Upper lobe of right lung (tissue), 1 donor: Measurements from ENCODE around the gene RNF212B. TPM values are rescaled to one million over a fixed set of nuclear protein-coding genes. Genes with fewer than 3 reads are reported as not detected.

Experiments used
- ATAC-seq: fragments of 200-7000 bp; cut with Tn5 transposase; one replicate; pipeline ENCODE4 v1.9.1; 2020; ENCODE audit warnings: mild to moderate bottlenecking, moderate library complexity
- DNase-seq: peaks from one replicate; pipeline ENCODE4 v3.0.0-alpha.2; 2020
- H3K27ac ChIP-seq: fragments of 200-600 bp; one replicate; pipeline ENCODE4 v1.8.0; 2022
- H3K27me3 ChIP-seq: fragments of 200-600 bp; one replicate; pipeline ENCODE4 v1.8.0; 2022; ENCODE audit warnings: mild to moderate bottlenecking
- H3K36me3 ChIP-seq: fragments of 200-600 bp; one replicate; pipeline ENCODE4 v1.8.0; 2022
- H3K4me1 ChIP-seq: fragments of 200-600 bp; one replicate; pipeline ENCODE4 v1.8.0; 2022
- H3K4me3 ChIP-seq: fragments of 200-600 bp; one replicate; pipeline ENCODE4 v1.8.0; 2022; ENCODE audit warnings: mild to moderate bottlenecking
- H3K9me3 ChIP-seq: fragments of 200-600 bp; one replicate; pipeline ENCODE4 v1.8.0; 2022
- intact Hi-C: fragments of 100-400 bp; cut with DNase I; formaldehyde crosslinking; loops from one replicate; pipeline ENCODE4 v1.11.0; 2022
- total RNA-seq: library from RNA; stranded (reverse); fragmentation: NEBNext Ultra II Directional; extraction: Animal tissue kit (Norgen Biotek cat#: 25700); gene quantifications from one replicate; pipeline ENCODE4 v1.2.1, GENCODE V29; 2021
- TF ChIP-seq, protein P1 (sequence below): fragments of 200-600 bp; IDR thresholded peaks from one replicate; pipeline ENCODE4 v1.8.0; 2022; ENCODE audit warnings: antibody characterized with exemption
- donor health status: DM: no; HTN: yes; CAD: no; lungs with severe emphysema.

RNF212B gene
- total RNA-seq, 1 donor from 2014 or later: not detected

DNA sequence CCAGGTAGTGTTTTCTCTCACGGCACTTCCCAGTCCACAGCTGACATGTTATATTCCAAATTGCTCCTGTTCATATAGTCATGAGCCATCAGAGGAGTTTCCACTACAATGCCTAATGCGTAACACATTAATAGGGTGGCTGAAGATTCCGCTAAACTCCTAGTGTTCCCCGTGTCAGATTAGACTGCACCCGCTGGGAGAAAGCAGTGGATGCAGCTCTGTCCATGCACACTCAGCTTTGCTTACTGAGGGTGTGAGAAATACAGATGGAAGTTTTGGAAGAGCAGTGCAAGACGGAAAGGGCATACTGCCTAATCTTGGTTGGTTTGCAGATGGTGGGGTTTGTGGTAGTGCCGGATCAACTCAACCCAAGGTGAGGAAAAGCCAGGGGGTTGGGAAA lies 59.4 kb downstream of the RNF212B start:
- intact Hi-C loops: no loop called here
- H3K27ac ChIP-seq: no peak overlapping the region
- no peak for DNase-seq
- TF ChIP-seq, protein P1, sequence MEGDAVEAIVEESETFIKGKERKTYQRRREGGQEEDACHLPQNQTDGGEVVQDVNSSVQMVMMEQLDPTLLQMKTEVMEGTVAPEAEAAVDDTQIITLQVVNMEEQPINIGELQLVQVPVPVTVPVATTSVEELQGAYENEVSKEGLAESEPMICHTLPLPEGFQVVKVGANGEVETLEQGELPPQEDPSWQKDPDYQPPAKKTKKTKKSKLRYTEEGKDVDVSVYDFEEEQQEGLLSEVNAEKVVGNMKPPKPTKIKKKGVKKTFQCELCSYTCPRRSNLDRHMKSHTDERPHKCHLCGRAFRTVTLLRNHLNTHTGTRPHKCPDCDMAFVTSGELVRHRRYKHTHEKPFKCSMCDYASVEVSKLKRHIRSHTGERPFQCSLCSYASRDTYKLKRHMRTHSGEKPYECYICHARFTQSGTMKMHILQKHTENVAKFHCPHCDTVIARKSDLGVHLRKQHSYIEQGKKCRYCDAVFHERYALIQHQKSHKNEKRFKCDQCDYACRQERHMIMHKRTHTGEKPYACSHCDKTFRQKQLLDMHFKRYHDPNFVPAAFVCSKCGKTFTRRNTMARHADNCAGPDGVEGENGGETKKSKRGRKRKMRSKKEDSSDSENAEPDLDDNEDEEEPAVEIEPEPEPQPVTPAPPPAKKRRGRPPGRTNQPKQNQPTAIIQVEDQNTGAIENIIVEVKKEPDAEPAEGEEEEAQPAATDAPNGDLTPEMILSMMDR: no peak
- H3K9me3 ChIP-seq: no peaks in the 10 kb centered on the region
- no peak for ATAC-seq
- H3K27me3 ChIP-seq: no peaks in the 10 kb centered on the region
- H3K4me1 ChIP-seq: peaks cover 21% of the 10 kb centered on the region
- peaks cover 18% of the 10 kb centered on the region for H3K36me3 ChIP-seq
- H3K4me3 ChIP-seq: no peak overlapping the region

DNA sequence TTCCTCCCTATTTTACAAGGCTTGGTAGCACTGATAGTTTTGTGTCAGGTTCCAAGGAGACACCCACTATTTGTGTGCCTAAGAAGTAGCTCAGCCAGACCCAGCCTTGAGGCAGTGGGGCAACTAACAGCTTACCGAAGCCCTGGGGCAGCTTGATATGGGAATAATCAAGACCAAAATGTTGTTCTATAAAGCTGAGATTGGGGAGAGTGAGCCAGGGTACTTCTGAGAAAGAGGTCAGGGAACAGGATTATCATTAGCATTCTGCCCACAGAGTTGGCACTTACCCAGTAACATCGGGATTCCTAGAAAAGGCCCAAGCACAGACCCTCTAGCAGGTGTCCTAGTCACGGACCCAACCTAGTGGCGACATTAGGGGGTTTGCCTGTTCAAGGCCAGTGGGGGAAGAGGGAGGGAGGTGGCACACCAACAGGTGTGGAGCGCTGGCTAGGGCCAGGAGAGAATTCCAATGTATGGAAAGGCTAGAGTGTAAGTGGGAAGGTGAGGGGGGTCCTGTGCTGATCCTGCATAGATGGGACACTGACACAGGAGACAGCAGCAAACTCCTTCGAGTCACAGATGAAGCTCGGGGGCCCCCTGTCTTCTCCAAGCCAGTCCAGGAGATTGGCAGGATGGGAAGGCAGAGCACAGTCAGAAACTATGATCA lies 60.0 kb downstream of the RNF212B start:
- TF ChIP-seq, protein P1: no peak
- intact Hi-C loops: no loop called here
- no peak for DNase-seq

DNA sequence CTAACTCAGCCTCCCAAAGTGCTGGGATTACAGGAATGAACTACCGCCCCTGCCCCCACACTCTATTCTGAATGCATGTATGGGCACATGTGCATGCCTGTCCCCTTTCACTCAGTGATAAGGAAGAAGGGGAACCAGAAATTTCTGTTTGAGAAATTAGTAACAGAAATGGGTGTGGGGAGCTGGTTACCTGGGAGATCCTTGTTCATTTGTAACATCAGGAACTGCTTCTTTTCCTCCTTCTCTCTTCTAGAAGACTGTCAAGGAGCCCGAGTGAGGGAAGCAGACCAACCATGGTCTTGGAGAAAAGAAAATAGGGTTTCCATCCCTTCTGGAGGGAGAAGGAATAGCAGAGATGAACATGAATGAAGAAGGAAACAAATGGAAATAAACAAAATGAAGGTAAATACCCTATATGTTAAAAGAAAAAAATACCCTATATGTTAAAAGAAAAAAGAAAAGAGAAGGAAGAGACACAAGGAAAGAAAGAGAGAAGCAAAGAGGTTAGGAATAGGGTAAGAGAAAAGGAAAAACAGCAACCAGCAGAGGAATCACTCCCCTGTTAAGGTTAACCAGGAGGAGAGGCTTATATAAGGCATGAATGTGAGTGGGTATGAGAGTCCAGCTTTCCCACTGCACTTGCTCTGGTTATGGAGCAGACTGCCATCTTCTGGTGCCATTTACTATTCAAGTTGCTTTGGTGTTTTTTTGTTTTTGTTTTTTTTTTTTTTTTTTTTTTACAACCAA lies 61.6 kb downstream of the RNF212B start:
- H3K27me3 ChIP-seq: no peaks in the 10 kb centered on the region
- H3K36me3 ChIP-seq: peaks cover 18% of the 10 kb centered on the region
- TF ChIP-seq, protein P1: peak; percentile 29
- peak overlapping the region; percentile 58 for H3K4me3 ChIP-seq
- intact Hi-C loops: no loop called here
- H3K27ac ChIP-seq: no peak overlapping the region
- H3K4me1 ChIP-seq: peaks cover 25% of the 10 kb centered on the region
- no peaks in the 10 kb centered on the region for H3K9me3 ChIP-seq
- ATAC-seq (no peak), DNase-seq (no peak)

More for the DNA sequence above, 60.0 kb downstream of the RNF212B start:
- H3K9me3 ChIP-seq: no peaks in the 10 kb centered on the region
- H3K4me1 ChIP-seq: peaks cover 21% of the 10 kb centered on the region
- no peak overlapping the region for H3K4me3 ChIP-seq
- H3K27ac ChIP-seq: no peak overlapping the region
- H3K27me3 ChIP-seq: no peaks in the 10 kb centered on the region
- no peak for ATAC-seq
- H3K36me3 ChIP-seq: peaks cover 18% of the 10 kb centered on the region

DNA sequence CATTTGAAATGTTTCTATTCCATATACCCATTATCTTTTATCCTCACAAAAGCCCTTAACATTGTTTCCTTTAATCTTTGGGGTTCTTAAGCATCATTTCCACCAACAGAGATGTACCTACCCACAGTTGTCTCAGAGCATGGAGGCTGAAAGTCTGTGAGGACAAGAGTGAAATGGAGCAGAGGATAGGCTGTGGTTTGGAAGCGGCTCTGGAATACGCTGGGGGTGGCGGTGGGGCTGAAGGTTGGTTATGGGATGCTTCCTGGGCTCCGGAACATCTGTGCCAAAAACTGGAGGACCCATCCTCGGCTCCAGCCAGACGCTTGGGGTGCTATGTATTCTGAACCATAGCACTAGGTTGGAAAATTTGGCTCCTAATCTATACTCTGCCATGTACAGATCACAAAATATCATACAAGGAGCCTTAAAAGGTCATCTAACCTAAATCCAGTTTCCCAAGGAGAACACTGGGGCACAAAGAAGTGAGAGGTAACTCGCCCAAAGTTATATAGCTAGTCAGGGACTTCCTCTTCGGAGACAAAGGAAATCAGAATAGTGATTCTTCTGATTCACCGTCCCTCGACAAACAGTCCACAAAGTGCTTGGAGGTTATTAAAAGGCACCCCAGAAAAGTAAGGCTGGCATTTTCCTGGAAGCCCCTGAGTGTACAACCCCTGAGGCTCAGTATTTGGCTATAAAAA lies 62.4 kb downstream of the RNF212B start:
- Histone ChIP-seq H3K36me3 (peaks cover 18% of the 10 kb centered on the region), H3K4me3 (peak overlapping the region; percentile 58), H3K27me3 (no peaks in the 10 kb centered on the region), H3K9me3 (no peaks in the 10 kb centered on the region), H3K27ac (peak overlapping the region; percentile 97), H3K4me1 (peaks cover 19% of the 10 kb centered on the region)
- ATAC-seq (no peak), DNase-seq (no peak)
- intact Hi-C loops: no loop called here
- TF ChIP-seq, protein P1: no peak

DNA sequence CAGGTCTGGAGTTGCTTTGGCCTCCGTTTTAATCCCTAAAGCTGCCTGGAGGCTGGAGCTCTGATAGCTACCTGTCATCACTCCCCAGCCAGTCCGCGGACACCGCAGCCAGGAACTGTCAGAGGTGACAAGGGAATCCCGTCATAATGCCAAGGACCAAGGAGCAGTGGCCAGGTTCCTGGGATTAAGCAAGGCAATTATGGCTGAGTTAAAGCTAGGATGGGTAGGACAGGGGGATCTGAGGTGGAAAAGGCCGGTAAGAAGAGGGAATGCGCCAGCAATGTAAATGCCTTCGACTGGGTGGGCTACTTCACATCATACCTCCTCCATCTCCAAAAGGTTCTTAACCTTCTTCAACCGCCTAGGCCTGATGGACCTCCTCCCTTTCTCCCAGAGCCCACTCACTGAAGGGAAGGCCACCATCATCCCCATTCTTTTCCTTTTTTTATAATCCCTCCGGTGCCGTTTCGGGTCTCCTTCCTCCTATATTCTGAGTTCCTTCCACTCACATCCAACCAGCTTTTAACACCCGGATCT lies 63.0 kb downstream of the RNF212B start:
- Histone ChIP-seq H3K27ac (peak overlapping the region; percentile 97), H3K4me3 (peak overlapping the region; percentile 58), H3K4me1 (peaks cover 25% of the 10 kb centered on the region), H3K27me3 (no peaks in the 10 kb centered on the region), H3K9me3 (no peaks in the 10 kb centered on the region), H3K36me3 (peaks cover 18% of the 10 kb centered on the region)
- DNase-seq: no peak
- no peak for ATAC-seq
- intact Hi-C loops: no loop called here
- TF ChIP-seq, protein P1: no peak
